Body of pancreas (tissue), 4 donors: Measurements from ENCODE around the gene ENTHD1. TPM values are rescaled to one million over a fixed set of nuclear protein-coding genes. Genes with fewer than 3 reads are reported as not detected.

Source experiments
- ATAC-seq: fragments of 150-250 bp; one replicate; pipeline ENCODE4 v1.9.1; 2016
- DNase-seq, 4 donors: peaks; one replicate each; pipeline ENCODE4 v3.0.0-alpha.2; 2019
- H3K27ac ChIP-seq, 4 donors: fragments of 200-600 bp; sonication (generic); 1 replicate in 3 of 4; 2 replicates in 1 of 4; pipeline versions ENCODE4 v1.5.1 to v1.6.1; 2016 to 2019; ENCODE audit warnings: mild to moderate bottlenecking in 1 of 4, mixed read lengths in 1 of 4, moderate library complexity in 1 of 4
- H3K27me3 ChIP-seq, 2 donors: fragments of 200-600 bp; sonication (generic); one replicate each; pipeline ENCODE4 v1.6.0; 2016; ENCODE audit warnings: mild to moderate bottlenecking in 1 of 2
- H3K36me3 ChIP-seq, 2 donors: fragments of 200-600 bp; sonication (generic); replicated peaks in 1 of 2; 2 replicates each; pipeline ENCODE4 v1.5.1; 2016; ENCODE audit warnings: low read depth in 2 of 2; ENCODE audit not compliant: insufficient read depth in 1 of 2
- H3K4me1 ChIP-seq: fragments of 200-600 bp; sonication (generic); one replicate; pipeline ENCODE4 v1.6.0; 2016
- H3K4me3 ChIP-seq, 2 donors: fragments of 200-600 bp; sonication (generic); 1 replicate in 1 of 2; 2 replicates in 1 of 2; pipeline ENCODE4 v1.5.1; 2016 to 2019
- H3K9me3 ChIP-seq, 3 donors: fragments of 200-600 bp; sonication (generic); 1 replicate in 2 of 3; 2 replicates in 1 of 3; pipeline ENCODE4 v1.5.1; 2016
- POLR2A ChIP-seq, 3 donors: fragments of 450-650 bp; IDR thresholded peaks; one replicate each; pipeline ENCODE4 v1.6.1; 2016; ENCODE audit warnings: antibody characterized with exemption in 3 of 3, mild to moderate bottlenecking in 2 of 3
- WGBS, 2 donors: methylation state at CpG; one replicate each; pipeline ENCODE4 v1.1.5; 2017; 5-methylcytosine and 5-hydroxymethylcytosine counted together
- intact Hi-C: fragments of 100-400 bp; cut with DNase I; formaldehyde crosslinking; loops from one replicate; pipeline ENCODE4 v1.15.1; 2023
- total RNA-seq, 2 donors: library from RNA; depleted of rRNA; stranded (reverse); fragments of >200 nt; gene quantifications; one replicate each; pipeline ENCODE4 v1.1.0, GENCODE V29; 2016
- TF ChIP-seq, protein P1 (sequence below), 7 experiments: fragments of 450-650 bp in 4 of 7; fragments of 200-600 bp in 3 of 7; sonication (generic) in 3 of 7; IDR thresholded peaks; one replicate each; pipeline ENCODE4 v1.5.1; 2016 to 2019; ENCODE audit warnings: antibody characterized with exemption in 7 of 7

ENTHD1 gene
- total RNA-seq, 2 donors from 2014 or later: not detected

DNA sequence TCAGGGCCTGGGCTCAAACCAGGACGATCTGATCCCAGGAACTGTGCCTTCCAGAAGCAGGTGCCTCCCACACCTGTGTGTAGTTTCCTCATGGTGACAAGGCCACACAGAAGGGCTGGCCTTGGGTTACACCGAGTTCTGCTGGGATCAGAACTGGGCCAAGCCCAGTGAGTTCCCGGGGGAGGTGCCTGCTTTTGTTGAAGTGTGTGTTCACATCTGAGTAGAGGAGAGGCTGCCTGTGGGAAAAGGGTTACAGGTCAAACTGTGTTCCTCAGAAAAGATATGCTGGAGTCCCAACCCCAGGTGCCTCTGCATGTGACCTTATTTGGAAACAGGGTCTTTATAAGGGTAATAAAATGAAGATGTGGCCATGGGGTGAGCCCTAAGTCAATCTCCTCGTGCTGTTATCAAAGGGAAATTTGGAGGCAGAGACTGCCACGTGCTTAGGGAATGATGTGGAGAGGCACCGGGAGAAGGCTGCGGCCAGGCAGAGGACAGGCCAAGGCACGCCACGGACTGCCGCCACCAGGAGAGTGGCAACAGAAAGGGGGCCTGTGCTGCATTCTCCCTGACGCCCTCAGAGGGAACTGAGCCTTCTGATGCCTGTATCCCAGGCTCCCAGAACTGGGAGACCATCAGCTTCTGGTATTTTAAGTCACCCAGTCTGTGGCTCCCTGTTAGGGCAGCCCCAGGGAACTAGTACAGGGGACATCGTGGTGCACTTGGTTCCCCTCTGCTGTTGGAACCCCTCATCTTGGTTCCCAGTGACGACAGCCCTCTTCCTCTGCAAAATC, 164.2 kb downstream of the ENTHD1 start:
- no peaks in the 10 kb centered on the region for H3K4me1 ChIP-seq
- intact Hi-C loops: no loop called here
- H3K36me3 ChIP-seq: no peaks in the 10 kb centered on the region
- H3K9me3 ChIP-seq: no peaks in the 10 kb centered on the region
- ATAC-seq: no peak
- H3K27ac ChIP-seq: no peak overlapping the region
- H3K4me3 ChIP-seq: no peak overlapping the region
- 65 to 67% methylated on average over 11 to 13 of the region's 13 CpGs for WGBS, 2 donors
- no peaks in the 10 kb centered on the region for H3K27me3 ChIP-seq
- DNase-seq: no peak
- TF ChIP-seq POLR2A (IDR thresholded peaks at IDR 0.05): no peak
- TF ChIP-seq, protein P1, sequence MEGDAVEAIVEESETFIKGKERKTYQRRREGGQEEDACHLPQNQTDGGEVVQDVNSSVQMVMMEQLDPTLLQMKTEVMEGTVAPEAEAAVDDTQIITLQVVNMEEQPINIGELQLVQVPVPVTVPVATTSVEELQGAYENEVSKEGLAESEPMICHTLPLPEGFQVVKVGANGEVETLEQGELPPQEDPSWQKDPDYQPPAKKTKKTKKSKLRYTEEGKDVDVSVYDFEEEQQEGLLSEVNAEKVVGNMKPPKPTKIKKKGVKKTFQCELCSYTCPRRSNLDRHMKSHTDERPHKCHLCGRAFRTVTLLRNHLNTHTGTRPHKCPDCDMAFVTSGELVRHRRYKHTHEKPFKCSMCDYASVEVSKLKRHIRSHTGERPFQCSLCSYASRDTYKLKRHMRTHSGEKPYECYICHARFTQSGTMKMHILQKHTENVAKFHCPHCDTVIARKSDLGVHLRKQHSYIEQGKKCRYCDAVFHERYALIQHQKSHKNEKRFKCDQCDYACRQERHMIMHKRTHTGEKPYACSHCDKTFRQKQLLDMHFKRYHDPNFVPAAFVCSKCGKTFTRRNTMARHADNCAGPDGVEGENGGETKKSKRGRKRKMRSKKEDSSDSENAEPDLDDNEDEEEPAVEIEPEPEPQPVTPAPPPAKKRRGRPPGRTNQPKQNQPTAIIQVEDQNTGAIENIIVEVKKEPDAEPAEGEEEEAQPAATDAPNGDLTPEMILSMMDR (IDR thresholded peaks at IDR 0.05): no peak

DNA sequence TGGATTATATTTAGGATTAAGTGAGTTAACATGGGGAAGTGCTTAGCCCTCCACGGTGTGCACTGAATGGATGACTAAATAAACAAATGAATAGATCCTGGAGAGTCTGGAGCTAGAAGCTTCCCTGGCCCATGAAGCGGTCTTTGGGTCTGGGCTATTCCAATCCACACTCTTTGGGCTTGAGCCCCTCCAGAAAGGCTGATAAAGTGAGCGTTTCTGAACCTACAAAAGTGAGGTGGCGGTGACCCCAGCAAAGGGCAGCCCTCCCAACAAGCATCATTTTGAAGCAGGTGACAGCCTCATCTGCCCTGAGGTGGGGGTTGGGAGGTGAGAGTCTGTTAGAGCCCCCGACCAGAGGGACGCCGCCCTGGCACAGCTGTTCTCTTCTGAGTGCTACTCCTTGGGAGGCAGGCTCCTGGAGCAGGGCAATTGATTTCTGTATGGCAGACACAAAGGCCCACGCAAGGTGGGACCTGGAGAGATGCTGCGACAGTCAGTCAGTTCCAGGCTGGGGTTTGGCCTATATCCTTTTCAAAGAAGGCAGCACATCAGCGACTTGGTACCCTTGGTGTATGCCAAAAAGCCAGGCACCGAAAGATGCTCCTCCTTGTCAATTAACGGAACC, 165.2 kb downstream of the ENTHD1 start:
- H3K4me1 ChIP-seq: no peaks in the 10 kb centered on the region
- WGBS, 2 donors: 81 to 88% methylated on average over 12 of the region's 12 CpGs
- H3K9me3 ChIP-seq: no peaks in the 10 kb centered on the region
- no peaks in the 10 kb centered on the region for H3K36me3 ChIP-seq
- no peak overlapping the region for H3K27ac ChIP-seq
- DNase-seq: no peak
- no peak overlapping the region for H3K4me3 ChIP-seq
- intact Hi-C loops: no loop called here
- TF ChIP-seq POLR2A (IDR thresholded peaks at IDR 0.05): no peak
- TF ChIP-seq, protein P1 (IDR thresholded peaks at IDR 0.05): no peak
- no peak for ATAC-seq
- H3K27me3 ChIP-seq: no peaks in the 10 kb centered on the region

DNA sequence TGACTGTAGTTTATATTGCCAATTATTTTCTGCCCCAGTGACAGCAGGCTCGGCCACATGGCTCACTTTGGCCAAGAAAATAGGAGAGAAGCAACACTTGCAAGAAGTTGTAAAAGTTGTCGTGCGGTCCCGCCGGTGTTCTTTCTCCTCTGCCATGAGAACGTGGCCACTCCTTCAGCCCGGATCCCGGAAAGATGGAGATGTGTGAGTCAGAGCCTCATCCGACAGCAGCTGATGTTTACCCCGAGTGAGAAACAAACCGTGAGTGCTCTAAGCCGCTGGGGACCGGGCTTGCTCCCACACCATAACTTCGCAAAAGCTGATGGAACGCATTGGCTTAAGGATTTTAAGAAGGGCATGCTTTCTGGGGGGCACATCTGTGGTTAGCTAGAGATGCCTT, 166.0 kb downstream of the ENTHD1 start:
- DNase-seq: no peak
- no peak for ATAC-seq
- Histone ChIP-seq H3K27ac (no peak overlapping the region), H3K36me3 (no peaks in the 10 kb centered on the region), H3K9me3 (no peaks in the 10 kb centered on the region), H3K27me3 (no peaks in the 10 kb centered on the region), H3K4me3 (no peak overlapping the region), H3K4me1 (no peaks in the 10 kb centered on the region)
- no peak for TF ChIP-seq POLR2A (IDR thresholded peaks at IDR 0.05)
- TF ChIP-seq, protein P1 (IDR thresholded peaks at IDR 0.05): no peak
- WGBS, 2 donors: 39 to 43% methylated on average over 15 of the region's 15 CpGs
- intact Hi-C loops: no loop called here

DNA sequence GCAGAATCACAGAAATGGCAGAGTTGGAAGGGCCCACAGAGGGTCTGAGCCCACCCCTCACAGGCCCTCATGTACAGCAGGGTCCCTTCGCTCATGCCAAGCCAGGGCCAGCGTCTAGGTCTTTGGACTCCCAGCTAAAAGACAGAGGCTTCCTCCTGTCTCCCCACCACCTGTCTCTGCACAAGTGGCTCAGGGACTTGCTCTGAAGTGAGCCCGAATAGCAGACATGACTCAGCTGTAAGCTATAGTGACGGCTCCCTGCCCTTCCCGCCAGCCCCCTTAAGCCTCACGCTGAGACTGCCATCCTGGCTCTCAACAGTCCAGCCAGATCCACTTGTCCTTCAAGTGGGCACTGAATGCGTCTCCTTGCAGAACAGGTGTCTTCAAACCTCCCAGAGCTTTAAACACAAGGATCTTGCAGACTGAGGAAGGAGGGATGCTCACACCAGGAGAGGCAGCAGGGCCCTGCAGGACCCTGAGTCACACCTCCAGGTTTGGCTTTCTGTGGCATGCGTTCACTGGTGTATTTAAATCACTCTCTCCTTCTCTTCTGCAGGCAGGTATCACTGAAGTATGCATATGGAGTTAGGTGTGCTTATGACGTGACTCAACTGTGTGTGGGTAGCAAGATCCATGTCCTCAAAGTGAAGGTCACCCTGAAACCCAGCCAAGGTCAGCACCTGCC, 168.1 kb downstream of the ENTHD1 start:
- no peaks in the 10 kb centered on the region for H3K9me3 ChIP-seq
- H3K27me3 ChIP-seq: no peaks in the 10 kb centered on the region
- no peaks in the 10 kb centered on the region for H3K36me3 ChIP-seq
- ATAC-seq (no peak), DNase-seq (no peak)
- H3K27ac ChIP-seq: no peak overlapping the region
- 79 to 82% methylated on average over 9 of the region's 9 CpGs for WGBS, 2 donors
- intact Hi-C loops: no loop called here
- H3K4me1 ChIP-seq: no peaks in the 10 kb centered on the region
- H3K4me3 ChIP-seq: no peak overlapping the region
- no peak for TF ChIP-seq POLR2A (IDR thresholded peaks at IDR 0.05)
- TF ChIP-seq, protein P1 (IDR thresholded peaks at IDR 0.05): no peak
